Effector memory CD4-positive, alpha-beta T cell (primary cell): ENCODE results near the gene DAPK1.

Source experiments
- DNase-seq, 3 donors: peaks; one replicate each; pipeline ENCODE4 v3.0.0-alpha.2; 2020
- H3K27ac ChIP-seq: 2 replicates; pipeline ENCODE4 v1.7.0; 2013; ENCODE audit warnings: mild to moderate bottlenecking, low read length, moderate library complexity; ENCODE audit not compliant: insufficient read depth, poor library complexity, severe bottlenecking
- H3K27me3 ChIP-seq: replicated peaks from 2 replicates; pipeline ENCODE4 v1.7.0; 2013; ENCODE audit warnings: mild to moderate bottlenecking, low read length; ENCODE audit not compliant: insufficient read depth, control insufficient read depth, poor library complexity, severe bottlenecking
- H3K36me3 ChIP-seq: 2 replicates; pipeline ENCODE4 v1.7.0; 2013; ENCODE audit warnings: mild to moderate bottlenecking, low read length, moderate library complexity; ENCODE audit not compliant: control insufficient read depth, insufficient read depth
- H3K4me1 ChIP-seq: 2 replicates; pipeline ENCODE4 v1.7.0; 2013; ENCODE audit warnings: low read length, mild to moderate bottlenecking; ENCODE audit not compliant: control insufficient read depth, insufficient read depth, poor library complexity, severe bottlenecking
- H3K4me3 ChIP-seq: 2 replicates; pipeline ENCODE4 v1.7.0; 2013; ENCODE audit warnings: low read length, low read depth, mild to moderate bottlenecking; ENCODE audit not compliant: insufficient read depth, poor library complexity, severe bottlenecking
- H3K9me3 ChIP-seq: 2 replicates; pipeline ENCODE4 v1.7.0; 2013; ENCODE audit warnings: mild to moderate bottlenecking, low read length, moderate library complexity; ENCODE audit not compliant: control insufficient read depth

Gene DAPK1

DNA sequence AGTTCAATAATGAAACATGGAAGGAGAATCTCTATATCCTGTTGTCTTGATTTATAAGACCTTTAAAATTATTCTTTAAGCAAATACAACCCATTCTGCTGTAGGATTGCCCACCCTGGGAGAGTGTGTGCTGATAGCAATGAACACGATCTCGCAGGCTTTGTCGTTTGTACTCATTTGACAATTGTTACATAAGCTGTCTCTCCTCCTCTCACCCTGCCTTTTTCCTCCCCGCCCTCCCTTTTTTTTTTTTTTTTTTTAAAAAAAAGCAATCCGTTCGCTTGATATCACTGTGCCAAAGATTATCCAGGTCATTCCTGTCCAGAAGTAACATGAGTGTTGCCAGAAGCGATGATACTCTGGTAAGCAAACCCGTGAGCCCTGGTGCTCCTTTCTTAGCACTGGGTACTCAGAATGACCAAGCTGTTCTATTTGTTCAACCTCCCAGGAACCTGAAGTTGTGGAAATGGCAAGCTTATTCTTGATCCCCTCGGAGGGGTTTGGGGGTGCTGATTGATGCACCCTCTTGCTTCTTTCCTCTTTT, 145.5 kb downstream of the DAPK1 start:
- no peaks in the 10 kb centered on the region for H3K36me3 ChIP-seq
- H3K4me1 ChIP-seq: no peaks in the 10 kb centered on the region
- no peak for DNase-seq
- no peaks in the 10 kb centered on the region for H3K27me3 ChIP-seq
- no peak overlapping the region for H3K4me3 ChIP-seq
- H3K27ac ChIP-seq: no peak overlapping the region
- H3K9me3 ChIP-seq: no peaks in the 10 kb centered on the region

DNA sequence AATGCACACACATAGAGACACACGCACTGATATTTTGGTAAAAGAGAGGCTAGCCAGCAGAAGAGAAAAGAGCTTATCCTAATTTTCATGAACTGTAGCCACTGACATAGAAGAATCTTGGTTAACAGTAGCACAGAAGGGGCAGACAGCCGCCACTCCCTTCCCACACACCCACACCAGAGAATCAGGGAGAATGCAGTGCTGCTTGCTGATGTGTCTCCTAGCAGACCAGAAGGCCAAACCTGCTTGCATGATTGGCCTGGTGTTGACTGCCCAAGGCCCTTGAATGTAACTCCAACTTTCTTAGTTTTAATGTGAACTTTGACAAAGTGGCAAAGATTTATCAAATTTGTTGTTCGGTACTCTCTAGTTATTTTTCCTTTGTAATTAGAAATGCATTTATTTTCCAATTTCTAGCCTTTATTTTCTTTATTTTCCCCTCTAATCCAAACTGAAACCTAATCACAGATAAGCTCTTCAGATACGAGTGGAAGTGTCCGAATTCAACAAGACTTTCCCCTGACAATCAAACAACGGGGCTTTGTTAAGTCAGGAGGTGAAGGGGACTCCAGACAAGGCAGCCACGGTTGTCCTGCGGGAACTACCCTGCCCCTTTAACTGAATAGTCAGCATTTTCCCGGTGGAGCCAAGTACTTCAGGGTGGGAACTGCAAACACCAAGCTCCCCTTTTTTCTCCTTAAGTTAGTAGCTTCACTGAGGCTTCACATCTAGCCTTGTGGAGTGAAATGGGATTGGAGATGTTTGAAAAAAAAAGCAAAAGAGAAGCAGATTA, 146.3 kb downstream of the DAPK1 start:
- H3K27me3 ChIP-seq: no peaks in the 10 kb centered on the region
- no peak overlapping the region for H3K4me3 ChIP-seq
- H3K27ac ChIP-seq: no peak overlapping the region
- no peaks in the 10 kb centered on the region for H3K4me1 ChIP-seq
- no peak for DNase-seq
- no peaks in the 10 kb centered on the region for H3K36me3 ChIP-seq
- no peaks in the 10 kb centered on the region for H3K9me3 ChIP-seq

DNA sequence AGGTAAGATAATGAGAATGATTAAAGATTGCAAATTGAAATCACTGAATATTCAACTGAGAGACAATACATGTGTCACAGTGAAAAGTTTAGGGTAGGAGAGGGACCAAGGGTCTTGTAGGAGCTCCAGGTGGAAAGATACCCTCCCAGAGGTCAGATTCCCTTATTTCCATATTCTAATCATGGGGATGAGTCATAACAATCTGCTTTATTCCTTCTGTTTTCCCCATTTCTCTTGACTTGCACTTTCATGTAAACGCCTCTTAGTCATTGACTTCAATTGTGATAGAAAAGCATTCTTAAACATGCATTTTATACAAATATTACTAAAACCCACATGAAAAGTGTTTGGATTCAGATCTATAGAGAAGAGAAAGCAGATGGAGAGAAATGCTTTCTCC, 147.0 kb downstream of the DAPK1 start:
- DNase-seq: no peak

DNA sequence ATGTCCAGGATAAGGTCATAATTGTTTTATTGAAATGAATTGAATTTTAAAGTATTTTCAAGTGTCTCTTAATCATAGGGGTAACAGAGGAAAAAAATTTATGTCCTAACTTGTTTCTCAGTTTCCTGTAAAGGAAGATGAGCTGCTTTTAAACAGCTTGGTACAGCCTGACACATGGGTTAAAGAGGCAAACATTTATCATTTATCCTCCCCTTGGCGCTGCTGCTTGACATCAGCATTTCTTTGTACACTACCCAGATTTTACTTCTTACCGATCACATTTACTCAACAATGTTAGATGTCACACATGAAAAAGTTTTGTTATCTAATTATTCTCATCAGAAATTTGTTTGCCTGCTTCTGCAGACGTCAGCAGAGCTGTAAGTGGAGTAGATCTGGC, 148.9 kb downstream of the DAPK1 start:
- H3K9me3 ChIP-seq: no peaks in the 10 kb centered on the region
- H3K4me1 ChIP-seq: no peaks in the 10 kb centered on the region
- H3K27ac ChIP-seq: no peak overlapping the region
- no peaks in the 10 kb centered on the region for H3K27me3 ChIP-seq
- no peaks in the 10 kb centered on the region for H3K36me3 ChIP-seq
- no peak for DNase-seq
- no peak overlapping the region for H3K4me3 ChIP-seq

More for the DNA sequence above, 147.0 kb downstream of the DAPK1 start:
- Histone ChIP-seq H3K4me1 (no peaks in the 10 kb centered on the region), H3K36me3 (no peaks in the 10 kb centered on the region), H3K4me3 (no peak overlapping the region), H3K27ac (no peak overlapping the region), H3K27me3 (no peaks in the 10 kb centered on the region), H3K9me3 (no peaks in the 10 kb centered on the region)

DNA sequence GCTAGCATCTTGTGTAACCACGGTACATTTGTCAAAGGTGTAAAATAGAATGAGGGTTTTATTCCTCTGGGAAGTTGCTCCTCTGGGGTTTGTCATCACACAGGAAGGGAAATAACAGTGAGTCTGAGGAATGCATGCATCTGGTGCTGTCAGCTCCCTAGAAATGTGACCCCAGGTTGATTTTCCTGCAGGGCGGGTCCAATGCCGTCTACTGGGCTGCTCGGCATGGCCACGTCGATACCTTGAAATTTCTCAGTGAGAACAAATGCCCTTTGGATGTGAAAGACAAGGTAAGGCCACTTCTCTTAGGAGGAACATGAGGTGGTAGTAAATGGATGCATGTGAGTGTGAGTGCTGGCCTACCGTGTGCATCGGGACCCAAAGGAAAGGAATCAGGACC, 149.4 kb downstream of the DAPK1 start:
- Histone ChIP-seq H3K4me1 (no peaks in the 10 kb centered on the region), H3K27ac (no peak overlapping the region), H3K9me3 (no peaks in the 10 kb centered on the region), H3K36me3 (no peaks in the 10 kb centered on the region), H3K4me3 (no peak overlapping the region), H3K27me3 (no peaks in the 10 kb centered on the region)
- DNase-seq: no peak

DNA sequence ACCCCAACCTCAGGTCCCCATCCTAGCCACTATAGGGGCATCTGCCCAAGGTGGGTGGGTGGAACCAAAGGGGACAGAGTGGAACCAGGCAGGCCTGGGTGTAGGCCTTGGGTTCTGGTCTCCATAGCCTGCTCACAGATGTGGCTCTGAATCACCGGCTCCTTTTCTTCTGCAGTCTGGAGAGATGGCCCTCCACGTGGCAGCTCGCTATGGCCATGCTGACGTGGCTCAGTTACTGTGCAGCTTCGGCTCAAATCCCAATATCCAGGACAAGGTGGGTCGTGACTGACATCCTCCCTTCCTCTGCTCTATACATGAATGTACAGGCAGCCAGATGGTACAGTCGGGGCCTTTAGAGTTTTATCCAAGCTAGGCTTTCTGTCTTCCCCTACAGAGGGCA, 150.9 kb downstream of the DAPK1 start:
- Histone ChIP-seq H3K4me1 (no peaks in the 10 kb centered on the region), H3K9me3 (no peaks in the 10 kb centered on the region), H3K27ac (no peak overlapping the region), H3K4me3 (no peak overlapping the region), H3K36me3 (no peaks in the 10 kb centered on the region), H3K27me3 (no peaks in the 10 kb centered on the region)
- DNase-seq: no peak

DNA sequence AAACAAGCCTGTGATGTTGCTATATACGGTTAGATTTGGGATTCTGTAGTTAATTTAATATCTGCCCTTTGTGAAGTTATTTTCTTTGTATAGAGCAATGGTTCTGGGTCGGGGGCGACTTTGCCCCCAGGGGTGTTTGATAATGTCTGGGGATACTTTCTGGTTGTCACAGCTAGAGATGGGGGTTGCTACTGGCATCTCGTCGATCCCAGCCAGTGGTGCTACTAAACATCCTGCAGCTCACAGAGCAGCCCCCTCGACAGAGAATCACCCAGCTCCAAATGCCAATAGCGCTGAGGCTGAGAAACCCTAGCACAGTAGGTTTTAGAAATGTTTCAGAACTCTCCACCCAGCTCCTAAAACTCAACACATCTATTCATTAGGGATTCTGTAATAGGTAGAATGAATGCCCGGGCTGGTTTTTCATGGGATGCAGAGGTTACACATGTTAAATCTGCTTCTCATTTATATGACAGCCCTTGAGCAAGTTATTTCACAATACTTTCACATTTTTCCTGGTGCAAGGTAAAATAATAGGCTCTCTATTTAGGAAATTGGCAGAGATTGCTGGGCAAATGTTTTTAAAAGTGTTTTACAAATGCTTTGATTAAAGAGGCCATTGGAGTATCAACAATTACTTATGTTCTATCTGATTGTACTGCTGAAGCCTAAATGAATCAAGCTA, 153.1 kb downstream of the DAPK1 start:
- Histone ChIP-seq H3K4me3 (no peak overlapping the region), H3K4me1 (no peaks in the 10 kb centered on the region), H3K27me3 (no peaks in the 10 kb centered on the region), H3K27ac (no peak overlapping the region), H3K9me3 (no peaks in the 10 kb centered on the region), H3K36me3 (no peaks in the 10 kb centered on the region)
- no peak for DNase-seq

DNA sequence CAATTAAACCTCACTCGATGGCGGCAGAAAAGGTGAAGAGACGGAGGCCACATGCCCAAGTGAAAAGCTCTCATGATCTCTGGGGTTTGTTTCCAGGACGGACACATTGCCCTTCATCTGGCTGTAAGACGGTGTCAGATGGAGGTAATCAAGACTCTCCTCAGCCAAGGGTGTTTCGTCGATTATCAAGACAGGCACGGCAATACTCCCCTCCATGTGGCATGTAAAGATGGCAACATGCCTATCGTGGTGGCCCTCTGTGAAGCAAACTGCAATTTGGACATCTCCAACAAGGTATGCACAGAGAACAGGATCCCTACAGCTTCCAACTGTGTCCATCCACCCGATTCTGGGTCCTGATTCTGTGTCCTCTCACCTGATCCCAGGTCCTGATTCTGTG, 153.8 kb downstream of the DAPK1 start:
- DNase-seq: no peak
- no peaks in the 10 kb centered on the region for H3K4me1 ChIP-seq

DNA sequence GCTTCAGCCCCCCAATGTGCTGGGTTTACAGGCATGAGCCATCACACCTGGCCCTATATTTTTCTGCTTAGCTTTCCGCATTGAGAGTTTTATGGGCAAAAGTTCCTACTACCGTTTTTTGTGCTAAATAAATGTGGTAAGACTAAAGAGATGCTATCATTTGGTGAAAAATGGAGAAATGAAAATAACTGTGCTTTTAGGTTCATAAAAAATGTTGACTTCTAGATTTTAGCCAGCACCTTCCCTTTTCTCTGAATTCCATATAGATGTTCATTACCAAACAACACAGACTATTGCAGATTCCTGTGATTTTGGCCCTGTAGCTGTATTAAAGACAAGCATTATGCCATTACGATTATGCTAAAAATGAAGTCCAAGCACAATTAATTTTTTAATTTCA, 156.3 kb downstream of the DAPK1 start:
- Histone ChIP-seq H3K27me3 (no peaks in the 10 kb centered on the region), H3K4me1 (no peaks in the 10 kb centered on the region), H3K36me3 (no peaks in the 10 kb centered on the region), H3K27ac (no peak overlapping the region), H3K4me3 (no peak overlapping the region), H3K9me3 (no peaks in the 10 kb centered on the region)
- no peak for DNase-seq

More for the DNA sequence above, 153.8 kb downstream of the DAPK1 start:
- Histone ChIP-seq H3K4me3 (no peak overlapping the region), H3K36me3 (no peaks in the 10 kb centered on the region), H3K27me3 (no peaks in the 10 kb centered on the region), H3K9me3 (no peaks in the 10 kb centered on the region), H3K27ac (no peak overlapping the region)

DNA sequence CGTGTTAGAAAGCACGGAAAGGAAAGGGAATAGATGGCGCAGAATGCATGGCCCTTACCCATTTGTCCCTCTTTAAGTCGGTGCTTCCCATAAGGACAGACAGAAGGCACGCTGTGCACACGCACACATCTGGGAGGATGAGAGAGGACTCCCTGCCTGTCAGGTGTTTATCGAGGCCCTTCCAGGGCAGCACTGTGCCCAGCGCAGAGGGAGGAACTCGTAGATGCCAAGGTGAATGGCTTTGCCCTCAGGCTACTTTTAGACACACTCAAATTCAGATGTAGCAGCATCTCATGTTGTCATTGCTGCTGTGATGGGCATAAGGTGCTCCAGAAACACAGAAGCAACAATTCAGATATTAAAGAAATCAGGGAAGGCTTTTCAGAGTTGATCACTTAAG, 158.1 kb downstream of the DAPK1 start:
- H3K4me3 ChIP-seq: no peak overlapping the region
- no peaks in the 10 kb centered on the region for H3K9me3 ChIP-seq
- H3K27me3 ChIP-seq: no peaks in the 10 kb centered on the region
- no peaks in the 10 kb centered on the region for H3K36me3 ChIP-seq
- H3K4me1 ChIP-seq: no peaks in the 10 kb centered on the region
- DNase-seq: no peak
- no peak overlapping the region for H3K27ac ChIP-seq
